ENCODE results near the gene SYNPO2.

SYNPO2 gene

GRCh38 chr4:119087121-119087520, 198.5 kb downstream of the SYNPO2 start:
- TF ChIP-seq POLR2A (IDR thresholded peaks at IDR 0.05; ENCODE audit: low read depth, low read length) (no peak), TAF1 (IDR thresholded peaks at IDR 0.05; ENCODE audit: borderline replicate concordance, low read depth, low read length) (no peak), POLR2AphosphoS5 (IDR thresholded peaks at IDR 0.05; ENCODE audit: low read depth, low read length) (no peak)
- FAIRE-seq (no peak), DNase-seq (ENCODE audit: insufficient read length) (no peak)

DNA sequence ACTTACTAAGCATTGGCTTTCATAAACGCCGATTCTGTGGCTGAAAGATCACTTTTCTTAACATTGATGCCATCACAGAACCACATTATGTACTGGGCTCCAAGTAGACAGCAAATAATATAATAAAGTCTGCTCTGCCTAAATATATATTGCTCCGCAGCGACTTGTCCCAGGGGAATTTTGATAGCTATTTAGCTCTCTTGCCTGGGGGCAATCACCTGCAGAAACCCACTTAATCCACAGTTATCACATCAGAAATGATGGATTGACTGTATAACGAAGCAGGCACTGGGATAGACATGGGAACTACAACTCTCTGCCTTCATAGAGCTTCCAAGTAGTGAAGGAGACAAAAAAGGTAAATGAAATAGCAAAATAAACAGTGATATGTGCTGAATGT, 199.0 kb downstream of the SYNPO2 start:
- FAIRE-seq: no peak
- no peak for TF ChIP-seq TAF1 (IDR thresholded peaks at IDR 0.05; ENCODE audit: borderline replicate concordance, low read depth, low read length)
- no peak for TF ChIP-seq POLR2AphosphoS5 (IDR thresholded peaks at IDR 0.05; ENCODE audit: low read depth, low read length)
- TF ChIP-seq POLR2A (IDR thresholded peaks at IDR 0.05; ENCODE audit: low read depth, low read length): no peak
- DNase-seq (ENCODE audit: insufficient read length): no peak

- FAIRE-seq (no peak), DNase-seq (ENCODE audit: insufficient read length) (no peak)
- TF ChIP-seq POLR2A (IDR thresholded peaks at IDR 0.05; ENCODE audit: low read depth, low read length): no peak
- TF ChIP-seq POLR2AphosphoS5 (IDR thresholded peaks at IDR 0.05; ENCODE audit: low read depth, low read length): no peak
- no peak for TF ChIP-seq TAF1 (IDR thresholded peaks at IDR 0.05; ENCODE audit: borderline replicate concordance, low read depth, low read length)
Measured at GRCh38 chr4:119093042-119093827, 204.6 kb downstream of the SYNPO2 start.

DNA sequence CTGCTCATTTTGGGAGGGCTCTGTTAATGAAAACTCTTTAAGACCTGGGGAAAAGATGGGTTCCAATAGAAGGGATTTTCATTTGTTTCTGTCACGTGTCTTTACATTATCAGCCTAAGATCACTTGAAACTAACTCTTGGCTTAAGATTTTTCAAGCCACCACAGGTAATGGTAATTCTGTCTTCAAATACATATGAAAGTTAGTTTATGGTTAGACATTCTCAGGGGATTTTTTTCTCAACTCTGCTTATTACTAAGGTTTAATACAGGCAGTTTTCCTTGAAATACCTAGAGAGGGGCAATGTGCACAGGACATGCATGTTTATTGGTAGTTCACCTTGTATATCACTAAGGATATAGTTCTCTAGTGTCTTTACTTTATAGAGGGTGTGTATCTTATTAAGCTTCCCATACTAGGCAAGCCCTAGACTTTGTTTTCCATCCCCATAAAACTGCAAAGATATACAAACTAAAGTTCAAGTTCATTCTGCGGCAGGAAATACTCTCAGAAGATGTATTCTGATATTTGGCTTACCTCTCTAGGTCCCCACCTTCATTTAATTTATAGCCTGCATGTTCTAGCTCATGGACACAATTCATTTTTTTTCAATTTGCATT, 208.7 kb downstream of the SYNPO2 start:
- TF ChIP-seq POLR2A (IDR thresholded peaks at IDR 0.05; ENCODE audit: low read depth, low read length) (no peak), TAF1 (IDR thresholded peaks at IDR 0.05; ENCODE audit: borderline replicate concordance, low read depth, low read length) (no peak), POLR2AphosphoS5 (IDR thresholded peaks at IDR 0.05; ENCODE audit: low read depth, low read length) (no peak)
- DNase-seq (ENCODE audit: insufficient read length) (no peak), FAIRE-seq (peak; percentile 73)

- TF ChIP-seq TAF1 (IDR thresholded peaks at IDR 0.05; ENCODE audit: borderline replicate concordance, low read depth, low read length) (no peak), POLR2A (IDR thresholded peaks at IDR 0.05; ENCODE audit: low read depth, low read length) (no peak), POLR2AphosphoS5 (IDR thresholded peaks at IDR 0.05; ENCODE audit: low read depth, low read length) (no peak)
- DNase-seq (ENCODE audit: insufficient read length) (no peak), FAIRE-seq (no peak)
Measured at GRCh38 chr4:119098306-119098705, 209.7 kb downstream of the SYNPO2 start.

DNA sequence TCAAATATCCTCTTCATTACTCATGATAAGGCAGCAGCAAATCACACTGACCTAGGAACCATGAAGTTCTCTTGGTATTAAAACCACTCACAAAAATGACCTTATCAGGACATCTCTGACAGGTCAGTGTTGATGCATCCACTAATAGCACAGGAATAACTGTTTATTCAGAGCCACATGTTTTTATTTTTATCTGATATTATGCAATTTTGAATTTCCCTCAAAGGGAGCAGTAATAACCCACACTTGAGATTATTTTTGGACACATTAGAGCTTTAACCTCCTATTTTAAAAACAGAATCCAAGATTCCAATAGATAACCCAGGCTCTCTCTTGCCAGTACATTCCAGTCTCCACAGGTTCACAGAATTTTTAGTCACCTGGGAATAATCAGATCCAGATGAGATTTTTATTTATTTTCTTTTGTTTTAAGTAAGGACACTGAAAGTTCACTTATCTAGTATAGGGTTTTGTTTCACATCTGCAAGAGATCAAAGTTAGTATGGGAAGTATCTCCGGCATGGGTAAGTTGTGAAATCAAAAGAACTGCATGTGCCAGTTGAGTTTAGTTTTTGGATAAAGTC, 210.7 kb downstream of the SYNPO2 start:
- DNase-seq (ENCODE audit: insufficient read length): no peak
- no peak for FAIRE-seq
- no peak for TF ChIP-seq TAF1 (IDR thresholded peaks at IDR 0.05; ENCODE audit: borderline replicate concordance, low read depth, low read length)
- no peak for TF ChIP-seq POLR2AphosphoS5 (IDR thresholded peaks at IDR 0.05; ENCODE audit: low read depth, low read length)
- no peak for TF ChIP-seq POLR2A (IDR thresholded peaks at IDR 0.05; ENCODE audit: low read depth, low read length)

GRCh38 chr4:119100655-119101054, 212.0 kb downstream of the SYNPO2 start:
- DNase-seq (ENCODE audit: insufficient read length) (no peak), FAIRE-seq (no peak)
- TF ChIP-seq POLR2A (IDR thresholded peaks at IDR 0.05; ENCODE audit: low read depth, low read length) (no peak), TAF1 (IDR thresholded peaks at IDR 0.05; ENCODE audit: borderline replicate concordance, low read depth, low read length) (no peak), POLR2AphosphoS5 (IDR thresholded peaks at IDR 0.05; ENCODE audit: low read depth, low read length) (no peak)

DNA sequence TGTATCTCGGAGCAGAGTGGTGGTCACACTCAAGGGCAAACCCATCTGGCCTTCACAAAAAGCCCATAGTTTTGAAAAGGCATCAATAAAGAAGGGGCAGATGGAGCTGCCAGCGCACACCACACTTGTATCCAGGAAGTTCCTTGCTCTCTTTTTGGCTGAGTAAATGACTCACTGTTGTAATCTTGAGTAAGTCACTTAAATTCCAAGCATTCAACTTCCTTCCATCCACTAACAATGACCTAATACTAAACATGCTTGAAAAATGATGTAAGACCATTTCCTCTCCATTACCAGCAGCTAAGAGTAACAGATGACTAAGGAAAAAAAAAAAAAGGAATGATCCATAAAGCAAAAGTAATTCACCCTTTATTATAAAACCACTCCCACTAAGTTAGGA, 214.6 kb downstream of the SYNPO2 start:
- DNase-seq (ENCODE audit: insufficient read length): no peak
- TF ChIP-seq POLR2A (IDR thresholded peaks at IDR 0.05; ENCODE audit: low read depth, low read length) (no peak), POLR2AphosphoS5 (IDR thresholded peaks at IDR 0.05; ENCODE audit: low read depth, low read length) (no peak), TAF1 (IDR thresholded peaks at IDR 0.05; ENCODE audit: borderline replicate concordance, low read depth, low read length) (no peak)
- no peak for FAIRE-seq

GRCh38 chr4:119104644-119105273, 216.1 kb downstream of the SYNPO2 start:
- no peak for TF ChIP-seq POLR2A (IDR thresholded peaks at IDR 0.05; ENCODE audit: low read depth, low read length)
- no peak for TF ChIP-seq TAF1 (IDR thresholded peaks at IDR 0.05; ENCODE audit: borderline replicate concordance, low read depth, low read length)
- TF ChIP-seq POLR2AphosphoS5 (IDR thresholded peaks at IDR 0.05; ENCODE audit: low read depth, low read length): no peak
- FAIRE-seq: no peak
- DNase-seq (ENCODE audit: insufficient read length): no peak

DNA sequence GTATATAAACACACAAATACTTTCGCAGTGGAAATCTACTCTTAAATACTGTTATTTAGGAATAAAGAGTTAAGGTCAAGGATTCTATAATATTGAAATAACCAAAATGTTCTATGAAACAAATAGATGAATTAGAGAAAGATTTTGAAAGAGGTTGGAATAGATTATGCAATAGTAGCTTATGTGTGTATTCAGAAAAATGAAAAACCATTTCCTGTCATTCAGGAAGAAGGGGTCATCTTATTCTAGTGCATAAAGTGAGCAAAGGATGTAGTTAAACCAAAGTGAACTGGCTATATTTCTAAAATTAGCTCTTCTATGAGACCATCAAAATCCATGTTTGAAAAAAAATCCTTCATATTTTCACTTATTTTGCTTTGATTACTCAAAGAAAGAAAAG, 217.0 kb downstream of the SYNPO2 start:
- no peak for FAIRE-seq
- no peak for TF ChIP-seq TAF1 (IDR thresholded peaks at IDR 0.05; ENCODE audit: borderline replicate concordance, low read depth, low read length)
- no peak for TF ChIP-seq POLR2AphosphoS5 (IDR thresholded peaks at IDR 0.05; ENCODE audit: low read depth, low read length)
- no peak for TF ChIP-seq POLR2A (IDR thresholded peaks at IDR 0.05; ENCODE audit: low read depth, low read length)
- no peak for DNase-seq (ENCODE audit: insufficient read length)
